ENCODE data around the gene SENP2. TPM values are rescaled to one million over a fixed set of nuclear protein-coding genes. Genes with fewer than 3 reads are reported as not detected.
"Not testable (repeated sequence)": the region's sequence is repeated elsewhere in the genome, so short reads cannot be mapped to it uniquely, and the experiment has no call there.

The SENP2 gene
- total RNA-seq, 1 donor from 2014 or later = 18.6 TPM

- DNase-seq (ENCODE audit: low read depth in 2 of 2) = no peak
These were observed 61.2 kb downstream of the SENP2 start for GRCh38 chr3:185647134-185647879.

- no peak for DNase-seq (ENCODE audit: low read depth in 2 of 2)
These were observed 61.8 kb downstream of the SENP2 start for GRCh38 chr3:185647880-185648210.

- DNase-seq (ENCODE audit: low read depth in 2 of 2) = no peak
These were observed 62.3 kb downstream of the SENP2 start for GRCh38 chr3:185648396-185648795.

- no peak for DNase-seq (ENCODE audit: low read depth in 2 of 2)
These were observed 63.3 kb downstream of the SENP2 start for GRCh38 chr3:185649414-185649813.

- no peak for DNase-seq (ENCODE audit: low read depth in 2 of 2)
These were observed 65.9 kb downstream of the SENP2 start for GRCh38 chr3:185651971-185652370.

- DNase-seq (ENCODE audit: low read depth in 2 of 2) = no peak
These were observed 68.1 kb downstream of the SENP2 start for GRCh38 chr3:185653949-185654757.

- no peak for DNase-seq (ENCODE audit: low read depth in 2 of 2)
These were observed 68.7 kb downstream of the SENP2 start for GRCh38 chr3:185654758-185655145.

- no peak for DNase-seq (ENCODE audit: low read depth in 2 of 2)
These were observed 69.6 kb downstream of the SENP2 start for GRCh38 chr3:185655426-185656320.

GRCh38 chr3:185656321-185656840, 70.3 kb downstream of the SENP2 start:
- DNase-seq (ENCODE audit: low read depth in 2 of 2) = peak; percentile 36 to 91

- DNase-seq (ENCODE audit: low read depth in 2 of 2) = no peak
These were observed 71.1 kb downstream of the SENP2 start for GRCh38 chr3:185657211-185657610.

GRCh38 chr3:185657691-185658503, 71.8 kb downstream of the SENP2 start:
- no peak for DNase-seq (ENCODE audit: low read depth in 2 of 2)

GRCh38 chr3:185658504-185658912, 72.4 kb downstream of the SENP2 start:
- peak in 1 of 2 donors; percentile 73 for DNase-seq (ENCODE audit: low read depth in 2 of 2)

GRCh38 chr3:185658943-185659342, 72.8 kb downstream of the SENP2 start:
- no peak for DNase-seq (ENCODE audit: low read depth in 2 of 2)

GRCh38 chr3:185659942-185660921, 74.1 kb downstream of the SENP2 start:
- DNase-seq (ENCODE audit: low read depth in 2 of 2) = peak; percentile 65 to 86

GRCh38 chr3:185661296-185661695, 75.2 kb downstream of the SENP2 start:
- not testable (repeated sequence) for DNase-seq (ENCODE audit: low read depth in 2 of 2)

GRCh38 chr3:185661772-185662171, 75.7 kb downstream of the SENP2 start:
- no peak for DNase-seq (ENCODE audit: low read depth in 2 of 2)

GRCh38 chr3:185663929-185664328, 77.8 kb downstream of the SENP2 start:
- DNase-seq (ENCODE audit: low read depth in 2 of 2) = no peak

GRCh38 chr3:185667574-185667973, 81.5 kb downstream of the SENP2 start:
- DNase-seq (ENCODE audit: low read depth in 2 of 2) = no peak

- DNase-seq (ENCODE audit: low read depth in 2 of 2) = peak; percentile 83
These were observed 91.2 kb downstream of the SENP2 start for GRCh38 chr3:185677146-185677829.

Measured in dermis microvascular lymphatic vessel endothelial cell (primary cell).